NCI-H1694 (cell line): ENCODE data around the gene DDX19B.
"Not testable (repeated sequence)": the region's sequence is repeated elsewhere in the genome, so short reads cannot be mapped to it uniquely, and the experiment has no call there.

ENCODE experiments used
- DNase-seq: peaks from one replicate; lab custom pipeline; 2025; lab: John Stamatoyannopoulos, UW

DDX19B gene

GRCh38 chr16:70298988-70299938 lies at the start of gene DDX19B:
DDX19B (plus strand) TSS chr16:70299186; CDS start chr16:70299298, 112 bp downstream.
- DNase-seq = peak; percentile 32

GRCh38 chr16:70249697-70250096 lies 49.3 kb upstream of the DDX19B start:
- DNase-seq = not testable (repeated sequence)

- DNase-seq = no peak
Measured at GRCh38 chr16:70250748-70251628, 48.0 kb upstream of the DDX19B start.

GRCh38 chr16:70251629-70252354 lies 47.2 kb upstream of the DDX19B start, which contains the start of gene EXOSC6:
EXOSC6 (minus strand) TSS chr16:70251940; CDS start chr16:70251900, 40 bp downstream.
- peak; percentile 76 for DNase-seq

- DNase-seq = no peak
Measured at GRCh38 chr16:70252355-70252988, 46.5 kb upstream of the DDX19B start.

- DNase-seq = no peak
Measured at GRCh38 chr16:70253291-70254106, 45.5 kb upstream of the DDX19B start.

GRCh38 chr16:70254180-70254964 lies 44.6 kb upstream of the DDX19B start:
- no peak for DNase-seq

- DNase-seq = no peak
Measured at GRCh38 chr16:70254965-70255286, 44.1 kb upstream of the DDX19B start.

- no peak for DNase-seq
Measured at GRCh38 chr16:70255574-70255973, 43.4 kb upstream of the DDX19B start.

GRCh38 chr16:70257391-70257790 lies 41.6 kb upstream of the DDX19B start:
- DNase-seq = no peak

GRCh38 chr16:70258065-70258464 lies 40.9 kb upstream of the DDX19B start:
- DNase-seq = no peak

GRCh38 chr16:70258946-70259345 lies 40.0 kb upstream of the DDX19B start:
- no peak for DNase-seq

GRCh38 chr16:70259903-70260302 lies 39.1 kb upstream of the DDX19B start:
- not testable (repeated sequence) for DNase-seq

GRCh38 chr16:70267516-70267915 lies 31.5 kb upstream of the DDX19B start:
- DNase-seq = peak; percentile 19

GRCh38 chr16:70267922-70268321 lies 31.1 kb upstream of the DDX19B start:
- DNase-seq = not testable (repeated sequence)

GRCh38 chr16:70269471-70269870 lies 29.5 kb upstream of the DDX19B start:
- DNase-seq = no peak

- no peak for DNase-seq
Measured at GRCh38 chr16:70270176-70270575, 28.8 kb upstream of the DDX19B start.

GRCh38 chr16:70271696-70272095 lies 27.3 kb upstream of the DDX19B start:
- DNase-seq = no peak

GRCh38 chr16:70276392-70276791 lies 22.6 kb upstream of the DDX19B start:
- no peak for DNase-seq
